AG04450 (cell line): ENCODE measurements around the gene XPA. TPM values are rescaled to one million over a fixed set of nuclear protein-coding genes. Genes with fewer than 3 reads are reported as not detected.

Experiments
- CTCF ChIA-PET: fragments of 300-600, 350-600 bp; formaldehyde crosslinking; extraction: SDS; loops from one replicate; lab custom pipeline; 2022; ENCODE audit warnings: antibody characterized with exemption, inconsistent platforms; lab: Charles Lee
- POLR2A ChIA-PET: fragments of 350-600 bp; formaldehyde crosslinking; extraction: SDS; loops from one replicate; lab custom pipeline; 2021; ENCODE audit warnings: antibody characterized with exemption, inconsistent platforms; lab: Yijun Ruan, JAX
- DNase-seq: peaks from one replicate; pipeline ENCODE4 v3.0.0-alpha.2; 2011; ENCODE audit warnings: low read depth, low spot score
- H3K27ac ChIP-seq: one replicate; pipeline ENCODE4 v1.5.1; 2012; ENCODE audit warnings: low read depth, low read length, control low read depth
- H3K27me3 ChIP-seq: one replicate; pipeline ENCODE4 v1.6.0; 2012; ENCODE audit warnings: low read length; ENCODE audit not compliant: control insufficient read depth, insufficient read depth
- H3K4me3 ChIP-seq: 2 replicates; pipeline ENCODE4 v1.5.1; 2011; ENCODE audit warnings: mild to moderate bottlenecking, low read depth, low read length, control low read depth
- H3K9me3 ChIP-seq: 2 replicates; pipeline ENCODE4 v1.5.1; 2012; ENCODE audit warnings: low read length; ENCODE audit not compliant: control insufficient read depth, insufficient read depth
- CTCF ChIP-seq: IDR thresholded peaks from 2 replicates; pipeline ENCODE4 v1.5.1; 2011; ENCODE audit warnings: low read depth, low read length, control low read depth, inconsistent platforms
- polyA plus RNA-seq: library from polyadenylated mRNA; depleted of rRNA; stranded (reverse); fragments of >200 nt; gene quantifications from 2 replicates; pipeline ENCODE4 v1.2.3, GENCODE V29; 2011

XPA gene
- polyA plus RNA-seq, 1 experiment, result 4.7 TPM

- Histone ChIP-seq H3K27ac (peak overlapping the region; percentile 58), H3K4me3 (peak overlapping the region; percentile 86), H3K9me3 (no peaks in the 10 kb centered on the region; the same call in 1 of the 2 replicates), H3K27me3 (no peaks in the 10 kb centered on the region)
- CTCF ChIA-PET, result interaction anchor here (3.5 kb wide), 1 partner anchor 206 kb away, joined by 21 read pairs; no protein-coding TSS in a partner anchor
- TF ChIP-seq CTCF, result no peak
- DNase-seq, result no peak
- POLR2A ChIA-PET, result interaction anchor here (0.6 to 1.8 kb wide), 3 partner anchors 42 to 86 kb away, joined by 3 to 8 read pairs (median 3); partner anchors contain the start of genes NCBP1 and TSTD2
Measured at GRCh38 chr9:97695995-97696802, 941 bp downstream of the XPA start.

DNA sequence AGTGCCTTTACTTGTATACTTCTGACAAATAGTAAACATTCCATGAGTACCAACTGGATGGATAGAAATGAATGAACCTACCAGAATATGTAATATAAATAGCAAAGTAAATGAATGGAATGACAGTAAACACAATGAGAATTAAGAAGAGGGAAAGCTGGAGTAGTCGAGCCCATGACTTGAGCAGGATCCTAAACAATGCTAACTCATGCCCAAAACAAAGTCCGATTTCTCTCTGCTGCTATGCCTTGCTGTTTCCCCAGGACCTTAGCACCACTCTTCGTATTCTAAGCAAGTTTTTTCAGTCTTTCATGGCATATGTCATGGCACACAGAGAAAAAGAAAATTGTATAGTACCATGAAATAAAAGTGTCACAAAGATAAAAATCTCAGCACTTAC is 1.8 kb downstream of the XPA start:
- no peak for DNase-seq
- H3K27me3 ChIP-seq, result no peaks in the 10 kb centered on the region
- POLR2A ChIA-PET, result no interaction called here
- CTCF ChIA-PET, result interaction anchor here (3.5 kb wide), 1 partner anchor 207 kb away, joined by 21 read pairs; no protein-coding TSS in a partner anchor
- no peaks in the 10 kb centered on the region; the same call in 1 of the 2 replicates for H3K9me3 ChIP-seq
- H3K4me3 ChIP-seq, result peak overlapping the region; percentile 11; the same call in 1 of the 2 replicates
- no peak overlapping the region for H3K27ac ChIP-seq
- no peak for TF ChIP-seq CTCF

GRCh38 chr9:97694769-97695168 is 2.4 kb downstream of the XPA start:
- H3K4me3 ChIP-seq, result no peak overlapping the region
- ChIA-PET CTCF (interaction anchor here (3.5 kb wide), 1 partner anchor 207 kb away, joined by 21 read pairs; no protein-coding TSS in a partner anchor), POLR2A (no interaction called here)
- no peak overlapping the region for H3K27ac ChIP-seq
- TF ChIP-seq CTCF, result no peak
- no peaks in the 10 kb centered on the region for H3K27me3 ChIP-seq
- DNase-seq, result no peak
- H3K9me3 ChIP-seq, result no peaks in the 10 kb centered on the region; the same call in 1 of the 2 replicates

GRCh38 chr9:97689401-97690180 is 7.5 kb downstream of the XPA start:
- Histone ChIP-seq H3K4me3 (no peak overlapping the region), H3K9me3 (no peaks in the 10 kb centered on the region), H3K27ac (no peak overlapping the region), H3K27me3 (no peaks in the 10 kb centered on the region)
- CTCF ChIA-PET, result no interaction called here
- POLR2A ChIA-PET, result no interaction called here
- TF ChIP-seq CTCF, result no peak
- no peak for DNase-seq

DNA sequence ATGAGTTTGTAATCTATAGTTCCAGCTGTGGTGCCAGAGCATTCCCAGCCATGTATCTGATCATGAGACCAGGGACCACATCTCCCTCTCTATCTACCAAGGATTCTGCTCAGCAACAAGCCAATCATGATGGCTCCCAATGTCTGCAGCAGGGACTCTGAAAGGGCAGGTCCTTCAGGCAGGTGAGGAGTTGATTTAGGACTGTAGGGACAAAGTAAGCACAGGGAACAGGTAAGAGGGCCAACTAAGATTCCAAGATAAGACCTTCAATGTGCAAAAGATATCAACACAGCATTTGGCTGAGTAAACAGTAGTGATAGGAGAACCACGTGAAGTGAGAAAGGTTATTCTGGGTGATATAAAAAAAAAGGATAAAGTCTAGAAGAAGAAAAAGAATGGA is 8.5 kb downstream of the XPA start:
- TF ChIP-seq CTCF, result no peak
- ChIA-PET CTCF (no interaction called here), POLR2A (no interaction called here)
- Histone ChIP-seq H3K4me3 (no peak overlapping the region), H3K27me3 (no peaks in the 10 kb centered on the region), H3K27ac (no peak overlapping the region), H3K9me3 (no peaks in the 10 kb centered on the region)
- no peak for DNase-seq
